Prostate gland (tissue), 2 donors: ENCODE measurements around the gene SEC63.

Source experiments
- POLR2AphosphoS5 ChIP-seq: sonication (generic); formaldehyde crosslinking; IDR thresholded peaks from one replicate; pipeline ENCODE4 v1.6.1; 2017; ENCODE audit warnings: antibody characterized with exemption
- TF ChIP-seq, protein P1 (sequence below), 4 experiments: fragments of 200-600 bp in 2 of 4; fragments of 450-650 bp in 2 of 4; sonication (generic) in 2 of 4; IDR thresholded peaks; 1 replicate in 3 of 4; 2 replicates in 1 of 4; pipeline ENCODE4 v1.5.1; 2016 to 2019; ENCODE audit warnings: antibody characterized with exemption in 4 of 4, mild to moderate bottlenecking in 2 of 4, moderate library complexity in 2 of 4

DNA sequence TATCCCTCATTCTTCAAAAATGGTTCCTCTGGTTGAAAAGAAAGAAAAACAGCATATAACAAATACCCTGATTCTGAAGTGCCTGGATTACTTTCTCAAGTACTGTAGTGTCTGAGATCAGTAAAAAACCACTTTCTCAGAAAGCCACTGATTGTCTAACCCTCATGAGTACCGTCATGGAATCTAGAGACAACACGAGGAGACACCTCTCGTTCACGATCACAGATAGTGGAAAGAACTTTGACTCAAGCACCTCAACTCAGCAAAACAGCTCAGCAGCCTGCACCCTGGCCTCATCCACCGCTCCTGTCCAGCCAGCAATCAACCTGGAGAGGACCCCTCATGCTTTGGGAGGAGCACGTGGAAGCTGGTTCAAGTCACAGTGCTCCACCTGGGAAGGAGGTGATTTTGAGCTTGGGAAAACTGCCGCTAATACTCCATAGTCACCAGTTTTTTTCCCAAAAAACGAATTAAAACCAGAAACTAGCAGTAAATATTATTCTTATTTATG, 134.9 kb downstream of the SEC63 start:
- TF ChIP-seq, protein P1, sequence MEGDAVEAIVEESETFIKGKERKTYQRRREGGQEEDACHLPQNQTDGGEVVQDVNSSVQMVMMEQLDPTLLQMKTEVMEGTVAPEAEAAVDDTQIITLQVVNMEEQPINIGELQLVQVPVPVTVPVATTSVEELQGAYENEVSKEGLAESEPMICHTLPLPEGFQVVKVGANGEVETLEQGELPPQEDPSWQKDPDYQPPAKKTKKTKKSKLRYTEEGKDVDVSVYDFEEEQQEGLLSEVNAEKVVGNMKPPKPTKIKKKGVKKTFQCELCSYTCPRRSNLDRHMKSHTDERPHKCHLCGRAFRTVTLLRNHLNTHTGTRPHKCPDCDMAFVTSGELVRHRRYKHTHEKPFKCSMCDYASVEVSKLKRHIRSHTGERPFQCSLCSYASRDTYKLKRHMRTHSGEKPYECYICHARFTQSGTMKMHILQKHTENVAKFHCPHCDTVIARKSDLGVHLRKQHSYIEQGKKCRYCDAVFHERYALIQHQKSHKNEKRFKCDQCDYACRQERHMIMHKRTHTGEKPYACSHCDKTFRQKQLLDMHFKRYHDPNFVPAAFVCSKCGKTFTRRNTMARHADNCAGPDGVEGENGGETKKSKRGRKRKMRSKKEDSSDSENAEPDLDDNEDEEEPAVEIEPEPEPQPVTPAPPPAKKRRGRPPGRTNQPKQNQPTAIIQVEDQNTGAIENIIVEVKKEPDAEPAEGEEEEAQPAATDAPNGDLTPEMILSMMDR (IDR thresholded peaks at IDR 0.05), result no peak
- no peak for TF ChIP-seq POLR2AphosphoS5
